Hepatocyte (in vitro differentiated cells): Measurements from ENCODE around the gene PIGR.

Experiments
- EZH2 ChIP-seq: fragments of 200-600 bp; sonication (generic); IDR thresholded peaks from 2 replicates; pipeline ENCODE4 v1.6.1; 2016; ENCODE audit warnings: antibody characterized with exemption, mild to moderate bottlenecking, borderline replicate concordance
- TF ChIP-seq, protein P1 (sequence below): fragments of 200-600 bp; sonication (generic); IDR thresholded peaks from 2 replicates; pipeline ENCODE4 v1.5.1; 2016; ENCODE audit warnings: antibody characterized with exemption, mild to moderate bottlenecking; ENCODE audit not compliant: poor library complexity

- TF ChIP-seq, protein P1, sequence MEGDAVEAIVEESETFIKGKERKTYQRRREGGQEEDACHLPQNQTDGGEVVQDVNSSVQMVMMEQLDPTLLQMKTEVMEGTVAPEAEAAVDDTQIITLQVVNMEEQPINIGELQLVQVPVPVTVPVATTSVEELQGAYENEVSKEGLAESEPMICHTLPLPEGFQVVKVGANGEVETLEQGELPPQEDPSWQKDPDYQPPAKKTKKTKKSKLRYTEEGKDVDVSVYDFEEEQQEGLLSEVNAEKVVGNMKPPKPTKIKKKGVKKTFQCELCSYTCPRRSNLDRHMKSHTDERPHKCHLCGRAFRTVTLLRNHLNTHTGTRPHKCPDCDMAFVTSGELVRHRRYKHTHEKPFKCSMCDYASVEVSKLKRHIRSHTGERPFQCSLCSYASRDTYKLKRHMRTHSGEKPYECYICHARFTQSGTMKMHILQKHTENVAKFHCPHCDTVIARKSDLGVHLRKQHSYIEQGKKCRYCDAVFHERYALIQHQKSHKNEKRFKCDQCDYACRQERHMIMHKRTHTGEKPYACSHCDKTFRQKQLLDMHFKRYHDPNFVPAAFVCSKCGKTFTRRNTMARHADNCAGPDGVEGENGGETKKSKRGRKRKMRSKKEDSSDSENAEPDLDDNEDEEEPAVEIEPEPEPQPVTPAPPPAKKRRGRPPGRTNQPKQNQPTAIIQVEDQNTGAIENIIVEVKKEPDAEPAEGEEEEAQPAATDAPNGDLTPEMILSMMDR = no peak
- no peak for TF ChIP-seq EZH2
These were observed 16.0 kb upstream of the PIGR start for GRCh38 chr1:206962272-206962671.
